HG02588 (cell line): ENCODE measurements around the gene UMAD1.
"Not testable (repeated sequence)": the region's sequence is repeated elsewhere in the genome, so short reads cannot be mapped to it uniquely, and the experiment has no call there.

Source experiments
- ATAC-seq: cut with Tn5 transposase; IDR thresholded peaks from one replicate; pipeline ENCODE4 v1.9.1; 2021; ENCODE audit warnings: mild to moderate bottlenecking, moderate library complexity; ENCODE audit not compliant: unreplicated experiment

The UMAD1 gene

DNA sequence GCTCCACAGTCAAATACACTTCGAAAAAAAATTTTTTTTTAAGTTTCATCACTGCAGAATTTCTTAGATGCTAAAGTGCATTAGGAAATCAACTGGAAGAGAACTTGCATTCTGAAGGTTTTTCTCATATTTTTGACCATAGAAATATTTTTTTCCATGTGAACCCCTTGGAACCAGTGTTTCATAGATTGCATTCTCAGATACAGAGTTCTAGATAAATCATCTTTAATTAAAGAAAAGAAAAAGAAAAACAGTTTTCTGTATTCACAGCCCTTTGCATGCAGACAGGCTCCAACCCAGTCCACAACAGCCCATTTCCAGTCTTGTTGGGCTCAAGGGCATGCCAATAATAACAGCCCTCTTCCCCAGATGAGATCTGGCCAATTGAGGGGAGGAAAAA, 153.4 kb downstream of the UMAD1 start:
- no peak for ATAC-seq

DNA sequence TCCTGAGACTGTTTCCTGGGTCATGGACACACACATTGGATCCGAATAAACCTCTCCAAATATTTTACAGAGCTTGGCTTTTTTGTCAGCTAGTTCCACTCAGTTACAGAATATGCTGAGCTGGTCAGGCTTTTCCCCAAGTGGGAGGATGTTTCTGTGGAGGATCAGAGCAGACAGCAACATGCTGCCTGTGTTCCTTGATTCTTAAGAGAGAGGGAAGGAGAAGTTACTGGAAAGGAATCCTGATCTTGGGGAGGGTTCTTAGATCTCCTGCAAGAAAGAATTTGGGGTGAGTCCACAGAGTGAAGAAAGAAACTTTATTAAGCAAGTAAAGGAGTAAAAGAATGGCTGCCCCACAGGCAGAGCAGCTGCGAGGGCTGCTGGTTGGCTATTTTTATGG, 154.7 kb downstream of the UMAD1 start:
- no peak for ATAC-seq

- no peak for ATAC-seq
Observed at GRCh38 chr7:7795630-7796121, 155.1 kb downstream of the UMAD1 start.

- ATAC-seq, result peak; percentile 73
Observed at GRCh38 chr7:7798510-7798909, 158.0 kb downstream of the UMAD1 start.

GRCh38 chr7:7799138-7799537, 158.6 kb downstream of the UMAD1 start:
- ATAC-seq, result no peak

DNA sequence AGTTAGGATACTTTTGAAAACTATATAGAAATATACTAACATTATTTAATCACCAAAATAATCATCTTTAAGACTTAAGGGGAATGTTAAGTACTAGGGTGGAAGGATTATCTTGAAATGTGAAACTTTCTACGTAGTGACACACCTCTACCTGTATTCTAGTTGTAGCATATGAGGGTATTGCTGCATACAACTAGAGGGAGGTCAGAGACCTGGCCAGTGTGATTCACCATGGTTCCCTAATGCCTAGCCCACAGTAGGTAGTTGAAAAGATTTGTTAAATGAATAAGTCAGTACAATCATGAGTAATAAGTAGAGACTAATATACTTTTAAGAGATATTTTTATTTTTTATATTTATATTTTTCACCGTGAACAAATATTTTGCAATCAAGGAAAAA, 162.0 kb downstream of the UMAD1 start:
- ATAC-seq, result no peak

DNA sequence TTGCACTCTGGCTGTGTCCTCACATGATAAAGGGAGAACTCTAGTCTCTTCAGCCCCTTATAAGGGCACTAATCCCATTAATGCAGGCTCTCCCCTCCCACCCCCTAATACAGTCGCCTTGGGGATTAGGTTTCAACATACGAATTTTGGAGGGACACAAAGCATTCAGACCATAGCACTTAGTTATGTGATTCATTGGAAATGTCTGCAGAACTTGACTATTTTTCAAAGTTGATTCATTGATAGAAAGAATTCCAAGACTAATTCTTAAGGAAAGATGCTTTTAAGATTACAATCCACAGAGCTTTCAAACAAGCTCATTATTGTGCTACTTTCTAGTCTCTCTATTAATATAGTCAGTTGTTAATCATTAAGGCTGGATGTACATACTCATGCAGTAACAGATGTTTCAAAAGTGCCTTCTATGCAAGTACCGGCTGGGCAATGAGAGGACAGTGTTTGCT, 163.2 kb downstream of the UMAD1 start:
- ATAC-seq, result no peak

- not testable (repeated sequence) for ATAC-seq
Observed at GRCh38 chr7:7804822-7805221, 164.3 kb downstream of the UMAD1 start.

GRCh38 chr7:7805511-7806153, 165.1 kb downstream of the UMAD1 start:
- no peak for ATAC-seq

GRCh38 chr7:7808156-7808555, 167.6 kb downstream of the UMAD1 start:
- ATAC-seq, result no peak

GRCh38 chr7:7808626-7809025, 168.1 kb downstream of the UMAD1 start:
- ATAC-seq, result no peak

DNA sequence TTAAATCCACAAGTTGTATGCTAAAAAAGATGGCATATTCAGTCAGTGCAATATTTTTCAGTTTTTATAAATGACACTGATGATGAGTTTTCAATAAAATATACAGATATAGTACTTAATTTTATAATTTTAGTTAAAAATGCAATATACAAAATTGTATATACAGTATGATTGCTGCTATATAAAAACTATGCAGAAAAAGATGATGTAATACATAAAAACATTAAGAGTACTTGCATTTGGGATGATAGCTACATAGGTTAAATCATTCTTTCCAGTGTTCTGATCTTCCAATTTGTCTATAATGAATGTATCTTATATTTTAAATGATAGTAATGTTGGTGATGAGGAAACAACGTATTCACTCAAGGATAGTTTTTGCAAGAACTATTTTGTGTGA, 169.8 kb downstream of the UMAD1 start:
- no peak for ATAC-seq

GRCh38 chr7:7810826-7811225, 170.3 kb downstream of the UMAD1 start:
- no peak for ATAC-seq

DNA sequence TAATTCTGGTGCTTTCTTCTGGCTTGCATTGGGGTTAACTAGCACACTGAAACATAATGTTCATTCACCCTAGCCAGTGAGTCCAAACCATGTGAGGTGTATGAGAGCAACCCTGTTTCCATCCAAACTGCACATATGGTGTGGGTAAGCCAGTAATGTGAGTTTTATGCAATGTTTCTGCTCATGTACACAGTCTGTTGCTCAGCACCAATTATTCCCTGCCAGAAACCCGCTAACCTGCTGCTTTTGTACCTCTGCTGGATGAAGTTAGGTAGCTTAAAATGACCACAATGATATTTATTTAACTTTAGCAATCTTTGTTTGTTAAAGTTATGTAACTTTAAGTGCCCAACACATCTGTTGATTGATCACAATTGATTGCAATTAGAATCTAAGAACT, 171.6 kb downstream of the UMAD1 start:
- no peak for ATAC-seq

GRCh38 chr7:7815395-7815794, 174.8 kb downstream of the UMAD1 start:
- no peak for ATAC-seq

DNA sequence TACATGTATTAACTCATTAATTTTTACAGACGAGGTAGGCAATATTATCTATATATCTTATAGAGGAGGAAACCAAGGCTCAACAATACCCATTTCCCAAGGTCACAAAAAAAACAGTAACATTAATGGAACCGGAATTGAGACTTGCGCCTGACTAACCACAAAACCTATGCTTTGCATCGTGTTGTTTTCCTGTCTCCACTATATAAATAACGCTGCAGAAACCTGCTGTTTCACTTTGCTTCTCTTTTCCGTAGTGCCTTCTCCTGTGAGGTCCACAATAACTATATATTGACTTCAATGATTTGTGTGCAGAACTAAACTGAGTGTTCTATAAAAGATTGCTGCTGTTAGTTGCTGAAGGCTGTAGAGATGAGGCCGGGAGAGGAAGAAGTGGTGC, 175.5 kb downstream of the UMAD1 start:
- peak; percentile 46 for ATAC-seq

GRCh38 chr7:7816816-7817536, 176.4 kb downstream of the UMAD1 start:
- no peak for ATAC-seq

GRCh38 chr7:7817748-7818147, 177.2 kb downstream of the UMAD1 start:
- no peak for ATAC-seq

DNA sequence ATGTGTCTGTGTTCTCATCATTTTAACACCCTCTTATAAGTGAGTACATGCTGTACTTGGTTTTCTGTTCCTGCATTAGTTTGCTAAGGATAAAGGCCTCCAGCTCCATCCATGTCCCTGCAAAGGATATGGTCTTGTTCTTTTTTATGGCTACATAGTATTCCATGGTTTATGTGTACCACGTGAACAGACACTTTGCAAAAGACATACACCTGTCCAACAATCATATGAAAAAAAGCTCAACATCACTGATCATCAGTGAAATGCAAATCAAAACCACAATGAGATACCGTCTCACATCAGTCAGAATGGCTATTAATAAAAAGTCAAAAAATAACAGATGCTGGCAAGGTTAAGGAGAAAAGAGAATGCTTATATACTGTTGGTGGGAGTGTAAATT, 177.6 kb downstream of the UMAD1 start:
- not testable (repeated sequence) for ATAC-seq

DNA sequence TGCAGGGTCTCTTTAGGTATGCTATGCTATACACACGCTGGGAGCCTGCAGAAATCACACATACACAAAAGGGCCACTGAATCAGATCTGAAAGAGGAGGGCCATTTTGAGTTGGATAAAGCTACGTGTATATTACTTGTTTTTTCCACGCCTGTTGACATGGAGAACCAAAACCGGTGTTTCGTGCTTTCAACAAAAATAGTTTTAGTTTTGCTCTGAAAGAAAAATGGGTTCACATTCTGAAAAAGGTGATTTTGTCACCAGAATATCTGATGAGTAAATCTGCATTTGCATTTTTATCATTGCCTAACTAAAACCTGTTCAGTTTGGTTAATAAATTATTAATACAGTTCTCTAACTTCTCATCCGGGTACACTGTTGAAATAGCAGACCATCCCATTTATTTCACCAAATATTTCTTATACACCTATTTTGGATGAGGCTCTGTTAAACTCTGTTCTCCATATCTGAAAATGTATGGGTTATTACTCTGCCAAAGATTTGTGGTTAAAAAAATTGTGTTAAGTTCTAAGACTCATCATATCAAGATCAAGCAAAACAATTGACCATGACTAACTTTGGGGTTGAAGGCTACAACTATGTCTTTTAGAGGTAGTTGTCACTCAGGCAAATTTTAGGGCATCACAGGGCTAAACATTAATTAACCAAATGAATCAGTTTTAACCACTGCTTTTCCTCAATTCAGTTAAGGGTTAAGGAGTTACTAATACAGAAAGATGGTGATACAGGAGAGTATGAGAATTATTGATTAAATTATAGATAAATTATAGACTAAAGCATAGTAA, 179.1 kb downstream of the UMAD1 start:
- ATAC-seq, result peak; percentile 42

GRCh38 chr7:7820409-7820808, 179.9 kb downstream of the UMAD1 start:
- no peak for ATAC-seq

- no peak for ATAC-seq
Observed at GRCh38 chr7:7820939-7821338, 180.4 kb downstream of the UMAD1 start.
